ENCODE results near the gene DGKI. TPM values are rescaled to one million over a fixed set of nuclear protein-coding genes. Genes with fewer than 3 reads are reported as not detected.

Gene DGKI
- total RNA-seq, 1 experiment from 2014 or later = 0.79 TPM

GRCh38 chr7:137354396-137354795 is 492.4 kb downstream of the DGKI start:
- H3K9me3 Mint-ChIP-seq = peaks cover 36% of the 10 kb centered on the region
- no peak for DNase-seq (ENCODE audit: low spot score)

GRCh38 chr7:137351941-137352340 is 494.8 kb downstream of the DGKI start:
- Mint-ChIP-seq H3K9me3 (peaks cover 13% of the 10 kb centered on the region), H3K36me3 (peaks cover 11% of the 10 kb centered on the region), H3K4me3 (no peak overlapping the region), H3K27me3 (ENCODE audit: low read depth) (no peaks in the 10 kb centered on the region), H3K4me1 (peaks cover 7% of the 10 kb centered on the region), H3K27ac (no peak overlapping the region)
- DNase-seq (ENCODE audit: low spot score) = no peak
- ChIA-PET POLR2A (no interaction called here), CTCF (interaction anchor here (1.5 kb wide), 2 partner anchors 9 to 240 kb away, joined by 3 read pairs; partner anchors contain the start of gene PTN)
- ATAC-seq = no peak
- TF ChIP-seq SMAD4 (CRISPR knock-in tag; IDR thresholded peaks at IDR 0.05) = no peak
- no peak for TF ChIP-seq RELA (CRISPR knock-in tag; IDR thresholded peaks at IDR 0.05; ENCODE audit: borderline replicate concordance)
- TF ChIP-seq ESRRA (CRISPR knock-in tag; IDR thresholded peaks at IDR 0.05; ENCODE audit: borderline replicate concordance) = no peak
- TF ChIP-seq NR2C2 (CRISPR knock-in tag; IDR thresholded peaks at IDR 0.05) = no peak
- TF ChIP-seq ZNF263 (CRISPR knock-in tag; IDR thresholded peaks at IDR 0.05; ENCODE audit: low read depth) = no peak
- TF ChIP-seq HMGA2 (CRISPR knock-in tag; IDR thresholded peaks at IDR 0.05) = no peak
- no peak for TF ChIP-seq ZNF396 (CRISPR knock-in tag; IDR thresholded peaks at IDR 0.05; ENCODE audit: borderline replicate concordance)
- no peak for TF ChIP-seq GABPB1 (CRISPR knock-in tag; IDR thresholded peaks at IDR 0.05)
- no peak for TF ChIP-seq ZSCAN18 (CRISPR knock-in tag; IDR thresholded peaks at IDR 0.05)
- no peak for TF ChIP-seq ZNF671 (CRISPR knock-in tag; IDR thresholded peaks at IDR 0.05)
- no peak for TF ChIP-seq MYBL2 (CRISPR knock-in tag; IDR thresholded peaks at IDR 0.05)
- TF ChIP-seq ZMAT4 (CRISPR knock-in tag; IDR thresholded peaks at IDR 0.05) = no peak
- TF ChIP-seq ZNF423 (CRISPR knock-in tag; IDR thresholded peaks at IDR 0.05) = no peak
- TF ChIP-seq AFF4 (CRISPR knock-in tag; IDR thresholded peaks at IDR 0.05; ENCODE audit: borderline replicate concordance) = no peak

More at GRCh38 chr7:137354396-137354795, 492.4 kb downstream of the DGKI start:
- ChIA-PET CTCF (no interaction called here), POLR2A (no interaction called here)
- no peak for ATAC-seq
- H3K4me3 Mint-ChIP-seq = no peak overlapping the region
- TF ChIP-seq SP1 (CRISPR knock-in tag; conservative IDR thresholded peaks at IDR 0.05) (no peak), ZNF121 (CRISPR knock-in tag; IDR thresholded peaks at IDR 0.05) (no peak), FOXJ3 (CRISPR knock-in tag; IDR thresholded peaks at IDR 0.05; ENCODE audit: borderline replicate concordance) (no peak), CREM (CRISPR knock-in tag; IDR thresholded peaks at IDR 0.05) (no peak), MLX (CRISPR knock-in tag; IDR thresholded peaks at IDR 0.05) (no peak), ESRRA (CRISPR knock-in tag; IDR thresholded peaks at IDR 0.05; ENCODE audit: borderline replicate concordance) (no peak), HMGA2 (CRISPR knock-in tag; IDR thresholded peaks at IDR 0.05) (no peak), FOXP4 (CRISPR knock-in tag; IDR thresholded peaks at IDR 0.05) (no peak), AR (CRISPR knock-in tag; IDR thresholded peaks at IDR 0.05) (no peak)
- peaks cover 35% of the 10 kb centered on the region for H3K36me3 Mint-ChIP-seq
- no peak overlapping the region for H3K27ac Mint-ChIP-seq
- H3K27me3 Mint-ChIP-seq (ENCODE audit: low read depth) = peaks cover 3% of the 10 kb centered on the region
- H3K4me1 Mint-ChIP-seq = no peaks in the 10 kb centered on the region
